ENCODE results near the gene PDLIM1.

PDLIM1 gene

DNA sequence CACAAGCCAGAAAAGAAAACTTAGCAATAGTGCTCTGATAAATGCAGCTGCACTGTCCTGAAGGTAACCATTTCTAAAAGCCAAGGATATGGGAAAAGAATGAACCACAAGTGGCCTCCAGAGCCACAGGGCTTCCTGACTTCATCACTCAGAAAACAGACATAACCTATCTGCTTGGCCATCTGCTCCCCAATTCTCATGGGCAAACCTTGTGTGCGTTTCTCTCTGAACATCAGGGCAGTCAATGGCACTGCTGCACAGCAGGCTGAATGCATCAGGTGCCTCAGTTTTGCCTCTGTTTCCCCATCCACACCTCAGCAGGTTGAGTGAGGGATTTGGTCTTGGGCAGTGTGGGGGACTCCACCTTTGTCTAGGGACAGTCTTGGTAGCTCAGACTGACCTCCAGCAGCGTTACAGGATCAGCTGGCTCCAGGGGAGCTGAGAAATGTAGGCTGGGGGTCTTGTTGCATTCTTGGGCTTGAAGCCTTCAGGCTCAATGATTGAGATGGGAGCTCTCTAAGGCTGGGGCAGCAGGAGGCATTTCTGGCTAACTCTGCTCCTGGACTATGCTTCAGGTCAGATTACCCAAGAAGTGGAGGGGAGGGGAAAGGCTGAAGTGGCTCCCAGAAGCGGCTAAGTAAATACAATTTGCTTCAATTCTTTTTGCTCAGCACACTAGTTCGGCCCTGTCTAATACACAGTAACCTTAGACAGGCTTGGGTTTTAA is 23.6 kb upstream of the PDLIM1 start:
- DNase-seq (ENCODE audit: low read depth in 2 of 2): no peak

DNA sequence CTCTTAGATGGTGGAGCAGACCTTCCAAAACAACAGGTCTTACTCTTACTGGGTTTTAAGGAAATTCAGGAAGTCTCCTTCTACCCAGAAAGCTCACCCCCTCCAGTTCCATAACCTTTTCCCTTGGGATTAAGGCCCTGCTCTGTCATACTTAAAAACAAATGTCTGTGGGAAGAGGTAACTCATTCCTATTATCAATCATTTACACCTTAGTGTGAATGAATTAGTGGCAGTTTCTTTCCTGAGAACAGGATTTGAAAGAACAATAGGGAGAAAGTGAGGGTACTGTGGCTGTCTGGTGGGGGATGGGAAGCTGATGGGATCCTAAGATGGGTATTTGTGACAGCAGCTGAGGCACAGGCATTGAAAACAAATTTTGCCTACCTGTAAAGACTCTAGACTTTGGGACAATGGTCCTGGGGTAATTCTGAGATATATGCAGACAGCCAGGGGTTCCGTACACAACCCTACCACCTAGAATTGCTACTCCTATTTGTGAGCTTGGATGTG is 22.2 kb upstream of the PDLIM1 start:
- DNase-seq (ENCODE audit: low read depth in 2 of 2): no peak

DNA sequence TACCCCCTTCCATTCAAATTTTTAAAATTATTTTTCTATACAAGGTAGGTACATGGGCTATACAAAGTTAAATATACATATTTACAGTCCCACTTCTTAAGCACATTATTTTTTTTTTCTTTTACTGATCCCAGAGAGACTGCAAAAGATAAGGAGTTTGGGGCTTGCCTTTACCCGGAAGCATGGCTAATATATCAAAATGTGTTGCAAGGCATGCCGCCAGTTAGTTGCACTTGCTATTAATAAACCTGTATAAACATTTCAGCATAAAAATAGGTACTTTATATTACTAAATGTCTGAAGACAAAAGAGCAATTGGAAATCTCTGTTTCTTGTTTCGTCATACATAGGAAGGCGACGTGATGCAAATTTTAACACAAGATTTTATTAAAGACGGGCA is 21.5 kb upstream of the PDLIM1 start:
- no peak for DNase-seq (ENCODE audit: low read depth in 2 of 2)

DNA sequence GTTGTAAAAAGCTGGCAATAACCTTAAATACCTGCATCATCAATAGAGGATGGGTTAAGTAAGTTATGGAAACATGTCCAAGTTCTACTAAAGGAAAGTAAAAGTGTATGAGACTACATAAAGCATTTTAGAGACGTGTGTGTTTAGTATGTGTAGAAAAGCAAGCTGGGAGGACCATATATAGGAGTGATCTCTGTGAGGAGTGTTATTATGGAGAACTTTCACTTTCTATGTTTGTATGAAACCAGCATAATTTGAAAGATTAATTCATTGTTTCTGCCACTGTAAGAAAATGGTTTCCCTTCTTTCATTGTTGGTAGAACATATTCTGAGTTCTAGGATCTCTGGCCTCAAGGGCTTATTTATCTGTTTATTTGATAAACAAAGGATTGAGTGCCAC is 19.2 kb upstream of the PDLIM1 start:
- DNase-seq (ENCODE audit: low read depth in 2 of 2): no peak

DNA sequence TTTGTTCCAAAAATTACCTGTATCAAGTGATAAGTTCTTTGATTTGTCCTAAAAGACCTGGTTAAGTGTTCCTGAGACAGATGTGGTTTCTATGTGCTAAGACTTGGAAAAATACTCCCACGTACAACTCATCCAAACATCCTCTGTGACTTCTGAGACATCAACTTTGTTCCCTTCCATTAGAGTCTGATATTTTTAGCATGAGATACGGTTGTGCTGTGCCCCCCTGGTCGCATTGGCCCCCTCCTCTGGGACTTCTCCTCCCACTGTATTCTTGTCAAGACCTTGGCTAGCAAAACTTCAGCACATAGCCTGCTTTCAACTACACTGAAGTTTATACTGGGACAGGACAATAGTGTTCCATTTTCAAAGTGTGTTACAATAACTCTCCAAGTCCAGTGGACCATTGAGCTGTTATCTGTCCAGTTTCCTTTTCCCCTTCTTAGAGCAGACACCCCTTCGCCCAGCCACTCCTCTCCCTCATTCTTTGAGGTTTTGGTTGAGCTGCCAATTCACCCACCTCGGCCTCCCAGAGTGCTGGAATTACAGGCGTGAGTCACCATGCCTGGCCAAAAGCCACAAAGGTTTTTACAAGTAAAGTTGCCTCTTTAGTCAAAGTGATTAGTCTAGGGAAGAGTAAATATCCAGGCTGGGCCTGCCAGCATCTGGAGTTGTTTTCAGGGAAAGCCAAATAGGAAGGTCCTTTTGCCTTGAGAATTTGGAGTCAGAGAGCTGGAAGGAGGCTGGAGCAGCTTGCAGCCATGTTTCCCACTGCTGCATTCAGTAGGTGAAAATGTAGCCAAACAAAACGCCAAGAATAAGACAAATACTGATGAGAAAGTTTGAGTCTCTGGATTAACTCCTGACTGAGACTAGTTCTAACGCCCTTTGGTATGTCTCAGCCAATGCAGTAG is 17.8 kb upstream of the PDLIM1 start:
- no peak for DNase-seq (ENCODE audit: low read depth in 2 of 2)

DNA sequence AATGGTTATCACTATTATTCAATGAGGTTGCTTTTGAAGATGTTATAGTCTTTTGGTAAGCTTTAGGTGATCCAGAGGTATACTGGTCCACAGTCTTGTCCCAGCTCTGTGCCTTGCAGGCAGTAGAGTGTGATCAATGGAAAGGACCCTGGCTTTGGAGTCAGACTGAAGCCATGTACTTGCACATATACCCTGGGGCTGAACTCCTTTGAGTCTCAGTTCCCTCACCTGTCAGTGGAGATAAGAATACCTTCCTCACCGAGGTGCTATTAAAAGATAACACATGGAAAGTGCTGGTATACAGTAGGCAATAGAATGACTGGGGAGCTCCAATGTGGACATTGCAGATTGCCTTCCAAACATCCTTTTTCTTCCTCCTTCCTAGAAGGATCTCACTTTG is 16.0 kb upstream of the PDLIM1 start:
- no peak for DNase-seq (ENCODE audit: low read depth in 2 of 2)

DNA sequence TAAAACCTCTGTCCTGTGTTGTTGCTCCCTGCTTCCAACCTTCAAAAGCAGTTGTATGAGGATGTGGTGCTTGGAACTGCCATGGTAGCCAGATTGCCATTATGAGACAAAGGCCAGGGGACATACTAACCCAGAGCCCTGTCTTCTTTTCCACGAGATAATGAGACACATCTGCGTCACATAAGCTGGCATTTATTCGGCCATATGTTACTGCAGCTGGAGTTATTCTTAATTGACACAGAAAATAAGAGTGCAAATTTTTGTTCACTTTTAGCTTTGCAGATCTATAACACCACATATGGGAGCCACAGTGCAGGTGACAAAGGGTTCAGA is 15.5 kb upstream of the PDLIM1 start:
- DNase-seq (ENCODE audit: low read depth in 2 of 2): no peak

DNA sequence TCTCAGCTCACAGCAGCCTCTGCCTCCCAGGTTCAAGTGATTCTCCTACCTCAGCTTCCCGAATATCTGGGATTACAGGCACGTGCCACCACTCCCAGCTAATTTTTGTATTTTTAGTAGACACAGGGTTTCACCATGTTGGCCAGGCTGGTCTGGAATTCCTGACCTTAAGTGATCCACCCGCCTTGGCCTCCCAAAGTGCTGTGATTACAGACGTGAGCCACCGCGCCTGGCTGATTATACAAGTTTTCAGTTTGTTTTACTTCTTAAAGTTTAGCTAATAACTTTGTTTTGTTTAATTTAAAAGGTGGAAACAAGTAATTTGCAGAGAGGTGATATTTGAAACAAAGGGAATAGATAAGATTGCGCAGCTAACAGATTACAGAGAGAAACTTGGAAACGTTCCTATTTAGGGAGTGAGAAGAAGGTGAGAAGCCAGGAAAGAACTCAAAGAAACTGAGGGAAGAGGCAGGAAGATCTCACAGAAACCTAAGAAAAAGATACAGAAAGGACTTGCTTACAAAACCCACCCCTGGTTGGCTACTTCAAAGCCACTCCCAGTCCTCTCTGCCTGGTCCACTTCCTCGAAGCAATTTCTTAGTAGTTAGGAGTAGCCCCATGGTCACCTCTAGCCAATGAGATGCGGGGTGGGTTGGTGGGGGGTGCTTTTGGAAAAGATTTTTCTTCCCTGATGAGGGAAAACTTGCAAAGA is 15.0 kb upstream of the PDLIM1 start:
- no peak for DNase-seq (ENCODE audit: low read depth in 2 of 2)

DNA sequence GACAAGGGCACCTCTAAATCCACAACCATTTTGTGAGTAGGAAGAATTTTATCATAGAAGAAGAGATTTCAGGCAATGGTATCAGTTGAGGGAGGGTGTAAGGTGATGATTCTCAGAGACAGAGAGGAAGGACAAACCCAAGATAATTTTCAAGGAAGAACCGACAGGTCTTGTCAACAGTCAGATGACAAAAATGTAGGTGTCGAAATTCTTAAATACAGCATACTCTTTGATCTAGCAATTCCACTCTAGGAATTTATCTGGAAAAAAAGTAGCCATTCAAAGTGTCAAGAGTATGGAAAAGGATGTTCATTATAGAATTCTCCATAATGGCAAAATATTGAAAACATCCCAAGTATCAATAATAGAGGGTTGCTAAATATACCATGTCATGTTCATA is 14.2 kb upstream of the PDLIM1 start:
- no peak for DNase-seq (ENCODE audit: low read depth in 2 of 2)

DNA sequence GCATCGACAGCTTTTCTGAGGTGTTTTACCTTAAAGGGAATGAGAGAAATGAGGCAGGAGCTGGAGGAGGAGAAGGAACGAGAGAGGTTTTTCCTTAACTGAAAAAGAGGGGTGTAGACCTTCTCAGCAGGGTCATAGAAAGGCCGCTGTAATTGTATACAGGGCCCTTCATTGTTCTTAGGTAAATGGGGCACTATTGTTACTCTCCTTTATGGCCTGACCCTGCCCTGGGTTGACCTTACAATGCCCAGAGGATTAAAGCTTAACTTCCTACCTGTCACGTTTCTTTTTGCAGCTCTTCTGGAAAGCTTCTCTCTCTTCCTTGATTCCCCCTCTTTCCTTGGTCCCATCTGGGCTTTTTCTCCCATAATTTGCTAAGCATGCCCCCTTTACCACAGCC is 13.7 kb upstream of the PDLIM1 start:
- DNase-seq (ENCODE audit: low read depth in 2 of 2): no peak

DNA sequence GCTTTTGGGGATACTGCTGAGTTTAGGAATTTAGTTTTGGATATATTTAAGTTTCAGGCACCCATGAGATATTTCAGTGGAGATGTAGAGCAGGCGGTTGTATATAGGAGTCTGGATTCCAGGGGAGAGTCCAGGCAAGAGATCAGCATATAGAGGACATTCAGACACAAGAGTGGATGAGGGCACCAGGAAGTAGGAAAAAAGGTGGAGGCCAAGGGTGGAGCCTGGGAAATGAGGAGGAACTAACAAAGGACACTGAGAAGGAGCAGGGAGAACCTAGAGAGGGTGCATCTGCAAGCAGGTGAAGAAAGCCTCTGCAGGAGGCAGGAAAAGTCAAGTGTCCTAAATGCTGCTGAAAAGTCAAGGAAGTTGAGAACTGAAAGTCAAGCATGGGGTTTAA is 13.1 kb upstream of the PDLIM1 start:
- DNase-seq (ENCODE audit: low read depth in 2 of 2): no peak

DNA sequence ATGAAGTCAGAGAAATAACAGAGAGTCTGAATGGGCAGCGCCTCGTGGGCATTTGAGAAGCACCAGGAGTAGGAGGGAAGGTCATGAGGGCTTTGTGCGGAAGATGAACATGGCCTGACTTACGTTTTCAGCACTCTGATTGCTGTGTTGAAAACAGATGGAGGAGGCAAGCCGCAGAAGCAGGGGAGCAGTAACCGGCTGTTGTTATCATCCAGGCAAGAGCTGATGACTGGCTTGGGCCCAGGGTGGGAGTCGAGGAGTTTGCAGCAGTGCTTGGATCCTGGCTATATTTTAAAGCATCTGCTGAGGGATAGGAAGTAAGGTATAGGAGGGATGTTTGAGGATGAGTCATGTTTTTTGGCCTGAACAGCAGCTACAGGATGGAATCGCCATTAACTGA is 12.7 kb upstream of the PDLIM1 start:
- no peak for DNase-seq (ENCODE audit: low read depth in 2 of 2)

DNA sequence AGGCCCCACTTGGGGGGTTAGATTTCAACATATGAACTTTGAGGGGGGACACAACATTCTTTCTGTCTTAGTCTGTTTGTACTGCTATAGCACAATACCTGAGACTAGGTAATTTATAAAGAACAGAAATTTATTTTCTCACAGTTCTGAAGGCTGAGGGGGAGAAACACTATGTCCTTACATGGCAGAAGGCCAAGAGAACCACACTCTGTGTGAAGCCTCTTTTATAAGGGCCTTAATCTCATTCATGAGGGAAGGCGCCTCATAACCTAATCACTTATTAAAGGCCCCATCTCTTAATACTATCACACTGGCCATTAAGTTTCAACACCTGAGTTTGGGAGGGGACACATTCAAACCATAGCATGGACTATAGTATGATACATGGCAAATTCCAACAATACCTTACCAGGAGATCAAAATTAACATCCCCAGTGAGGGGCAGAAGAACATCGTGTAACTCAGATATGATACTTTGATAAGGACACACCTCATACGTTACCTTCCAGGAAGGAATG is 9.3 kb upstream of the PDLIM1 start:
- DNase-seq (ENCODE audit: low read depth in 2 of 2): no peak

DNA sequence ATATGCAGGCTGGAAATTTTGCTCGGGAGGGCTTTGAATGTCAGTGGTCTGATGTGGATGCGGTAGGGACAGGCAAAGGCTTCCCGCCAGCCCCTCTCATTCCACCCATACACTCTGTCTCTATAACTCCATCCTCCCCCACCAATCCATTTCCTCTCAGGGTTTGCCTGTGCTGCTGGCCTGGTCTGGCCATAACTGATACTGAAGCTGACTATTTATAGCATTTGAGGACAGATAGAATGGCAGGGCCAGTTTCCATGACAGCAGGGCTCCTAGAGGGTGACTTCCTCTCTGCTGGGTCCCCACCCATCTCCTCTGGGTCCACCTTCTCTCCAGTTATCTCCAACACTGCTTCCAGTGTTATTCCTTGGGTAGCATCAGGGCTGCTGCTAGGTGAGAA is 6.6 kb upstream of the PDLIM1 start:
- no peak for DNase-seq (ENCODE audit: low read depth in 2 of 2)

DNA sequence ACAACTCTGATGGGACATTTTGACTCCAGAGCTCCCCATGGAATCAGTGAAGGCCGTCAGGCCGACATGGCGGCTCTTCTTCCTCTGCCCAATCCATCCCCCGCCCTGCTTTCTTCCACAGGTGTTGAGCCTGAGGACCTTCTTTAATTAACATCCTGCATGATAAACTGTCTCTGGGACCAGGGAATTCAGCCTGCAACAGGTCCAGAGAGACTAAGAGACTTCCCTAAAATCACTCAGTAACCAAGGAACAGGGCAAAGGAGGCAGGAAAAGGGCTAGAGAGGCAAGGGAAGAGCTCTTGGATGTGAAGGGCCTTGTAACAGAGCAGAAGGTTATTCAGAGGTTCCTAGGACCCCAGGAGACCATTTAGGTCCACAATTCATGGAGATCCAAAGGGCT is 6.0 kb upstream of the PDLIM1 start:
- DNase-seq (ENCODE audit: low read depth in 2 of 2): no peak

DNA sequence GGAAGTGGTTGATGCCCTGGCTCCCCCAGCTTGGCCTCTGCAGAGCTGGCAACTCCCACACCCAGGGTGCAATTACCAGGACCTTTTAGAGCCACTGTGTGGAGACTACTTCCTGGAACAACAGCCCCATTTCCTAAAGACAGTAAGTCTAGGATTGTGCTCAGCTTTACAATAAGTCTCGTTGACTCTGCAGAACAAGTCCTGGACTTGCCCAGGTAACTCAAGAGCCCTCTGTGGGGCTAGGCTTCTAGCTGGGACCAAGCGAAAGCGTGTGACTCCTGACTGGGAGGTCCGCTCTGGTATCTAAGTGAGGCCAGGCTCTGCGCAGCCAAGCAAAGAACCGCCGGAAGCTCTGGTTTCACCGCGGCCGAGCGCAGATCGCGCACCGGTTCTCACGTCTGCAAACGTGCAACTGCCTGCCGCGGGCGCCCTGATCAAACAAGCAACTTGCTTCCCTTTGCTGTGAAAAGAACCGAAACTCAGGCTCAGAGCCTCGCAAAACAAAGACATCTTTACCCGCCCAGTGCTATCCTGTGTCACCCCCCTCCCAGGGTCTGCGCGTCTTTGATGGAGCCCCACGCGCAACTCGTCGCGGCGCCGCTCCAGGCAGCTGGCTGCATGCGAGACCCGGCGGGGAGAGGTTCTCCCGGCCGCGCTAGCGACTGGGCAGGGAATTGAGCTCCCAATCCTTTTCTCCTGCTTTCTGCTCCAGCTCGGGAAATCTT is 4.4 kb upstream of the PDLIM1 start:
- peak in 1 of 2 donors; percentile 3 for DNase-seq (ENCODE audit: low read depth in 2 of 2)

DNA sequence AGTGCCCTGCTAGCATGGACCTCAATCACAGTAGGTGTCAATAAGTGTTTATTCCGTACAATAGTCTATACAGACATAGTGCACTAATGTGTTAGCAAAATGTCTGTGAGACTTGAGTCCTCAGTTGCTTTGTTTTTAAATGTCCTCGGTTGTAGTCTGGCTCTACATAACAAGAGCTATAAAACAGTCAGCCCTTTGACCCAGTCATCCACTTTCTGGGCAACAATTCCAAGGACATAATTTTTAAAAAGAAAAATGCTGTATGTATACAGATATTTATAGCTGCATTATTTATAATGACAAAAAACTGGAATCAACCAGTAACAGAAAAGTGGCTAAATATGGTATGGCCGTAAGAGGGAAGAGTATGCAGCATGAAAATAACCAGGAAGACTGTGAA is 2.8 kb upstream of the PDLIM1 start:
- no peak for DNase-seq (ENCODE audit: low read depth in 2 of 2)

DNA sequence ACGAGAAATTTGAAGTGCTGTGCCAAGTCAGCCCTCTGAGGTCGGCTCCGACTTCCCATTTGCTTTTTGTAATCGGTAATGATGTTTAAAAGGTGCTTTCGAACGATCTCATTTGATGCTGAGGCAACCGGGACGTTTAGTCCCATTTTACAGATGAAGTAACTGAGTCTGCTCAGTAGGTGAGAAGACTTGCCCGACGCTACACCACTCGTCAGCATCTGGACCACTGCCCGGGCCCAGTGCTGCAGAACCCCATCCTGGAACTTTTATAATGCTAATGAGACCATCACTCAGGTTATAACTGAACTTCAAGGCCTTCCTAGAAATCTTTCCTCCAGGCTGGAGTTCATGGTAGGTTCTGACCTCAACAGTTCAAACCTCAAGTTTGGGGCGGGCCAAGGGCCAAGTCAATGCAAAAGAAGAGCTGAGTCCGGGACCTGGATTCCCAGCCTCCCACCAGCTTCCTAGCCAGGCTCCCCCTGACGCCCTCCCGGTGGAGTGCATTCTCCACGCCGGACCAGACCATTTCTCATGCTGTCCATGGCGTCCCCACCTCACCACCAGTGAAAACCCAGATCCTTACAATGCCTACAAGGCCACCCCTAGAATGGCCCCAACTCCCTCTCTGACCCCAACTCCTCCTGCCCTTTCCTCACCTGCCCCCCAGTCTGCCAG is 699 bp upstream of the PDLIM1 start:
- DNase-seq (ENCODE audit: low read depth in 2 of 2): no peak

DNA sequence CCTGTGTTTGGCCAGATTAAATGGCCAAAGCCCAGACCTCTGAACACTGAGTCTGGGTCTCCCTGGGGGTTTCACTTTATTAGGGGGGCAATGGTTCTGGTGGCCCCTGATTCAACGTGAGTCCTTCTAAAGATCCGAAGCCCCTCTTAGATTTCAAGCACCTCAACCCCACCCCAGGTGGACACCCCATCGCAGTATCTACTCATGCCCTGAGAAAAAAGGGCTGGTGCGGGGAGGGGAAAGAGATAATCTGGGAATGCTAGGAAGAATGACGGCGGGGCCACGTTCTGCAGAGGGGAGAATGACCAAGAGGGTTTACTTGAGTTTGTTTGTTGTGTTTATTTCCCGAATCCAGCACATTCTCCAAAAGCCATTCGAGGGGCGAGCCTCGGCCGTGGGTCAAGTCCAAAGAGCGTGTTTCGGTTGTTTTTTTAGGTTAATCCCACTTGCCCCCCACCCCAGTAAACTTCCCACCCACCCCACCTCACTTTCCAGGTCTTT is 832 bp downstream of the PDLIM1 start:
- no peak for DNase-seq (ENCODE audit: low read depth in 2 of 2)

DNA sequence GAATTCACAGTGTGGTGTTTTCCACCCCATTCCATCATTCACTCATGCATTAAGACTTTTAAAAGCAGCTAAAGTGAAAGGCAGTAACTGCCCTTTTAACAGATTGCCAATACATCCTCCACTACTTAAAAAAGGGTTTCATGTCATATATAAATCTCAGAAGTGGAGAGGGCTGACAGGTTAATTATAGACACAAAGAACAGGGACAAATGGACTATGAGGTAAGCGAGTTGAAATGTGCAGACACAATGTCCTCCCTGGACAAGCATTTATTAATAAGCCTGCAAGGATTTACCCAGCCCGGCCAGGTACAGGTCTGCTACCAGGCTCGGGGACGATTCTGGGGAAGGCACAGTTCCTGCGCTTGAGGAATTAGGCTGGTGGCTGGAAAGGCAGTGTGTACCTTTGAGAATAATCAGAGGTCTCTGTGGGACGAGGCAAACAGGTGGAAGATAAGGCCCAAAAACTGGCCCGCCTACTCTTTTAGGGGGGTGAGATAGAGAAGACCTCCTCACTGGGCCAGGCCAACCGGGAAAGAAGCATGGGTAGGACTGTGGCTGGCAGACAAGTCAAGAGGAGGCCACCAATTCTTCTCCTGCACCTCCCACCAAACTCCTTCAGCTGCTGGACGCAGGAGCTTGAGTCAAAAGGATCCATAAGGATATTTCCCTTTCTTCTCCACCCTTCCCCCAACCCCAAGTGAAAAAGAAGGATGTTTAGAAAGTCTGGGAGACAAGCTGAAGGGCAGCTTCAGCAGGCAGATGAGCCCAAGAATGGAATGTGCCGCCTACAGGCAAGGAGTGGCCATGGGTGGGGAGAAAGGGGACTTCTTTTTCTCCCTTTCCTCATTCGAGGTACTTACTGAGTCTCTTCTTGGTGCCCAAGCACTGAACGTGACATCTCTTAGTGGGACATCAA is 1.5 kb downstream of the PDLIM1 start:
- no peak for DNase-seq (ENCODE audit: low read depth in 2 of 2)

Data from activated CD4-positive, alpha-beta T cell treated with anti-CD3 and anti-CD28 coated beads for 24 hours (primary cell).